HS-5 (cell line): ENCODE results near the gene RBBP7.

ENCODE experiments used
- DNase-seq: peaks from one replicate; pipeline ENCODE4 v3.0.0-alpha.2; 2012; ENCODE audit warnings: low read depth

Gene RBBP7

GRCh38 chrX:16862829-16863228, 7.3 kb downstream of the RBBP7 start:
- DNase-seq: no peak

- DNase-seq: no peak
Measured at GRCh38 chrX:16856744-16857143, 13.4 kb downstream of the RBBP7 start.

- peak; percentile 38 for DNase-seq
Measured at GRCh38 chrX:16856076-16856404, 14.1 kb downstream of the RBBP7 start.

- no peak for DNase-seq
Measured at GRCh38 chrX:16855363-16856075, 14.6 kb downstream of the RBBP7 start.

GRCh38 chrX:16853537-16853936, 16.6 kb downstream of the RBBP7 start:
- no peak for DNase-seq

GRCh38 chrX:16852617-16853179, 17.5 kb downstream of the RBBP7 start:
- no peak for DNase-seq

GRCh38 chrX:16851827-16852226, 18.3 kb downstream of the RBBP7 start:
- no peak for DNase-seq

GRCh38 chrX:16851421-16851820, 18.7 kb downstream of the RBBP7 start:
- DNase-seq: no peak

GRCh38 chrX:16848541-16848940, 21.6 kb downstream of the RBBP7 start:
- no peak for DNase-seq

GRCh38 chrX:16845686-16846085, 24.5 kb downstream of the RBBP7 start:
- no peak for DNase-seq

GRCh38 chrX:16843208-16843909, 26.8 kb downstream of the RBBP7 start:
- no peak for DNase-seq

- DNase-seq: no peak
Measured at GRCh38 chrX:16842684-16843083, 27.5 kb downstream of the RBBP7 start.

GRCh38 chrX:16839852-16840460, 30.2 kb downstream of the RBBP7 start:
- no peak for DNase-seq

GRCh38 chrX:16839219-16839851, 30.8 kb downstream of the RBBP7 start:
- no peak for DNase-seq

- DNase-seq: no peak
Measured at GRCh38 chrX:16838202-16839066, 31.7 kb downstream of the RBBP7 start.

- DNase-seq: no peak
Measured at GRCh38 chrX:16836371-16836770, 33.8 kb downstream of the RBBP7 start.

- no peak for DNase-seq
Measured at GRCh38 chrX:16834806-16835205, 35.4 kb downstream of the RBBP7 start.

- no peak for DNase-seq
Measured at GRCh38 chrX:16832301-16832700, 37.9 kb downstream of the RBBP7 start.

GRCh38 chrX:16828124-16828908, 41.8 kb downstream of the RBBP7 start:
- DNase-seq: no peak

GRCh38 chrX:16827225-16827624, 42.9 kb downstream of the RBBP7 start:
- no peak for DNase-seq

GRCh38 chrX:16826207-16826606, 44.0 kb downstream of the RBBP7 start:
- no peak for DNase-seq
